Endothelial cell of umbilical vein (primary cell): Measurements from ENCODE around the gene YEATS4. TPM values are rescaled to one million over a fixed set of nuclear protein-coding genes. Genes with fewer than 3 reads are reported as not detected.

Experiments
- BruUV-seq: library from RNA; stranded (reverse); fragments of 400-500 nt; replicated peaks from 2 replicates; lab custom pipeline; 2021; lab: Mats Ljungman, UMichigan
- CTCF ChIA-PET: fragments of 300-600, 350-600 bp; sonication (Branson Sonifier 250); formaldehyde crosslinking; loops from one replicate; lab custom pipeline; 2021; ENCODE audit warnings: antibody characterized with exemption, inconsistent platforms; lab: Charles Lee
- POLR2A ChIA-PET: fragments of 300-600, 350-600 bp; sonication (Branson Sonifier 250); formaldehyde crosslinking; loops from one replicate; lab custom pipeline; 2021; ENCODE audit warnings: antibody characterized with exemption, inconsistent platforms; lab: Charles Lee
- DNase-seq: peaks from one replicate; pipeline ENCODE4 v3.0.0-alpha.2; 2011; ENCODE audit warnings: low read depth, low spot score
- FAIRE-seq: peaks from 2 replicates; lab custom pipeline; 2011; peaks lifted over from hg19 to GRCh38; lab: Jason Lieb, UNC
- H2AFZ ChIP-seq: 2 replicates; pipeline ENCODE4 v1.6.0; 2012; ENCODE audit warnings: low read depth, low read length, control low read depth, inconsistent platforms
- H3K27ac ChIP-seq: 2 replicates; pipeline ENCODE4 v1.5.1; 2011; ENCODE audit warnings: low read depth, mild to moderate bottlenecking, control low read depth, low read length, moderate library complexity; ENCODE audit not compliant: insufficient read depth
- H3K27me3 ChIP-seq, 2 experiments: 2 replicates each; pipeline versions ENCODE4 v1.6.0 to v1.6.1; 2011; ENCODE audit warnings: low read length in 2 of 2, mixed read lengths in 1 of 2; ENCODE audit not compliant: control insufficient read depth in 2 of 2, insufficient read depth in 2 of 2
- H3K36me3 ChIP-seq, 2 experiments: 2 replicates in 1 of 2; 3 replicates in 1 of 2; pipeline ENCODE4 v1.5.1; 2011; ENCODE audit warnings: low read length in 2 of 2, mild to moderate bottlenecking in 1 of 2, moderate library complexity in 1 of 2; ENCODE audit not compliant: control insufficient read depth in 2 of 2, insufficient read depth in 2 of 2; ENCODE audit errors: extremely low read depth in 1 of 2
- H3K4me1 ChIP-seq: 3 replicates; pipeline ENCODE4 v1.5.1; 2011; ENCODE audit warnings: mild to moderate bottlenecking, low read length; ENCODE audit not compliant: control insufficient read depth, insufficient read depth; ENCODE audit errors: extremely low read depth
- H3K4me2 ChIP-seq: 2 replicates; pipeline ENCODE4 v1.6.1; 2011; ENCODE audit warnings: low read length, control low read depth, mixed read lengths; ENCODE audit not compliant: insufficient read depth
- H3K4me3 ChIP-seq, 3 experiments: fragments of 200-600 bp in 1 of 3; sonication (generic), shearing (Covaris generic) in 1 of 3; replicated peaks in 1 of 3; 2 replicates each; pipeline ENCODE4 v1.5.1; 2011 to 2016; ENCODE audit warnings: control low read depth in 3 of 3, low read length in 3 of 3, mild to moderate bottlenecking in 2 of 3, inconsistent platforms in 1 of 3, low read depth in 1 of 3, moderate library complexity in 1 of 3; ENCODE audit not compliant: insufficient read depth in 1 of 3
- H3K79me2 ChIP-seq: 2 replicates; pipeline ENCODE4 v1.6.0; 2012; ENCODE audit warnings: low read length, inconsistent platforms; ENCODE audit not compliant: control insufficient read depth, insufficient read depth
- H3K9ac ChIP-seq: replicated peaks from 2 replicates; pipeline ENCODE3; 2011; ENCODE audit warnings: low read length, control low read depth; ENCODE audit not compliant: insufficient read depth; ENCODE audit errors: extremely low read depth
- H3K9me1 ChIP-seq: replicated peaks from 3 replicates; pipeline ENCODE4 v1.6.0; 2011; ENCODE audit warnings: mild to moderate bottlenecking, low read length; ENCODE audit not compliant: control insufficient read depth, insufficient read depth; ENCODE audit errors: extremely low read depth
- H3K9me3 ChIP-seq: replicated peaks from 2 replicates; pipeline ENCODE4 v1.5.1; 2012; ENCODE audit warnings: low read length, inconsistent platforms; ENCODE audit not compliant: control insufficient read depth, insufficient read depth
- H4K20me1 ChIP-seq: replicated peaks from 2 replicates; pipeline ENCODE3; 2011; ENCODE audit warnings: mild to moderate bottlenecking, low read length; ENCODE audit not compliant: control insufficient read depth, insufficient read depth; ENCODE audit errors: extremely low read depth
- EZH2 ChIP-seq: IDR thresholded peaks from 2 replicates; pipeline ENCODE4 v1.6.1; 2012; ENCODE audit warnings: borderline replicate concordance, low read depth, mild to moderate bottlenecking, moderate library complexity, low read length, inconsistent platforms; ENCODE audit not compliant: severe bottlenecking
- FOS ChIP-seq: IDR thresholded peaks from 2 replicates; pipeline ENCODE4 v1.6.1; 2011; ENCODE audit warnings: mild to moderate bottlenecking, low read length, moderate library complexity, borderline replicate concordance; ENCODE audit not compliant: insufficient read depth
- GATA2 ChIP-seq: IDR thresholded peaks from 2 replicates; pipeline ENCODE4 v1.7.0; 2011; ENCODE audit warnings: low read depth, mild to moderate bottlenecking, moderate library complexity, mixed read lengths, low read length; ENCODE audit not compliant: insufficient read length, insufficient read depth
- JUN ChIP-seq: IDR thresholded peaks from 2 replicates; pipeline ENCODE4 v1.6.1; 2011; ENCODE audit warnings: borderline replicate concordance, low read depth; ENCODE audit not compliant: insufficient read length, insufficient read depth
- MYC ChIP-seq: IDR thresholded peaks from one replicate; pipeline ENCODE4 v1.6.1; 2011; ENCODE audit warnings: mild to moderate bottlenecking, low read depth, low read length
- POLR2A ChIP-seq: IDR thresholded peaks from 2 replicates; pipeline ENCODE4 v1.6.1; 2012; ENCODE audit warnings: low read depth, mild to moderate bottlenecking, control low read depth, low read length
- POLR2AphosphoS5 ChIP-seq: IDR thresholded peaks from 2 replicates; pipeline ENCODE4 v1.6.1; 2012; ENCODE audit warnings: low read depth, mild to moderate bottlenecking, control low read depth, low read length, moderate library complexity; ENCODE audit not compliant: insufficient read depth
- dilution Hi-C: fragments of 300-500 bp; cut with MboI; formaldehyde crosslinking; loops from one replicate; pipeline ENCODE4 v1.15.0; 2019; ENCODE audit warnings: low sequenced_read_pairs; ENCODE audit not compliant: extremely low pct_ligation_motif_present
- intact Hi-C: fragments of 100-400 bp; cut with micrococcal nuclease; formaldehyde crosslinking; loops from one replicate; pipeline ENCODE4 v1.10.0; 2022
- polyA plus RNA-seq, 4 experiments: library from polyadenylated mRNA; depleted of rRNA in 3 of 4; stranded (reverse) in 3 of 4; unstranded in 1 of 4; fragments of >200 nt; gene quantifications; 2 replicates each; pipeline versions ENCODE4 v1.2.1 to v1.2.3, GENCODE V29; 2011 to 2012; ENCODE audit warnings: missing spikeins in 1 of 4
- total RNA-seq: library from RNA; stranded (reverse); gene quantifications from 2 replicates; pipeline ENCODE4 v1.2.3, GENCODE V29; 2021
- TF ChIP-seq, protein P1 (sequence below): IDR thresholded peaks from 2 replicates; pipeline ENCODE4 v1.6.1; 2011; ENCODE audit not compliant: insufficient read depth, insufficient read length
- TF ChIP-seq, protein P2 (sequence below), 2 donors: IDR thresholded peaks; 1 replicate in 1 of 2; 2 replicates in 1 of 2; pipeline ENCODE4 v1.5.1; 2011; ENCODE audit warnings: low read length in 2 of 2, mild to moderate bottlenecking in 2 of 2, moderate library complexity in 2 of 2, control low read depth in 1 of 2, inconsistent platforms in 1 of 2, low read depth in 1 of 2; ENCODE audit not compliant: insufficient read depth in 1 of 2; ENCODE audit errors: extremely low read depth in 1 of 2

Gene YEATS4
- total and polyA plus RNA-seq, 2 donors (not counting 3 experiments of a cell fraction or from before 2014, with no cell fraction given), result 13.6 to 16.7 TPM

DNA sequence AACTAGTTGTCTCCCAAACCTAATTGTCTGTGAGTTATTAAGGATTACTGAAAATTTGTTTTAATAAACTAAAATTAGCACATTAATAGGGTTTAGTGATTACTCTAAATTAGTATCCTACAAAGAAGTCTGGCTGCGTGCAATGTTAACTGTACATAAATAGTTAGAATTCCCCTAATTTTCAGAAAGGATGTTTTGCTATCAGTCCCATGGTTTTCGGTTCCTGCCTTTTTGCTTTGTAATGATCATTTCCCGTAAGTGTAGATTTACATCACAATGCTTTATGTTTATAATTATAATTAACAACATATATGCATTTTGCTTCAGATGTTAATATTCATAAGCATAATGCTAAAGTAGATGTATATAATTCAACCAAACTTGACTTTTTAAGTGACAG is 31.1 kb upstream of the YEATS4 start:
- dilution Hi-C loops, result no loop called here
- TF ChIP-seq POLR2A, result no peak
- TF ChIP-seq, protein P1, sequence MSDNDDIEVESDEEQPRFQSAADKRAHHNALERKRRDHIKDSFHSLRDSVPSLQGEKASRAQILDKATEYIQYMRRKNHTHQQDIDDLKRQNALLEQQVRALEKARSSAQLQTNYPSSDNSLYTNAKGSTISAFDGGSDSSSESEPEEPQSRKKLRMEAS, result no peak
- no peak for TF ChIP-seq POLR2AphosphoS5
- no peak for TF ChIP-seq MYC
- no peak for TF ChIP-seq JUN
- no peak for TF ChIP-seq GATA2
- TF ChIP-seq EZH2, result no peak
- TF ChIP-seq, protein P2, sequence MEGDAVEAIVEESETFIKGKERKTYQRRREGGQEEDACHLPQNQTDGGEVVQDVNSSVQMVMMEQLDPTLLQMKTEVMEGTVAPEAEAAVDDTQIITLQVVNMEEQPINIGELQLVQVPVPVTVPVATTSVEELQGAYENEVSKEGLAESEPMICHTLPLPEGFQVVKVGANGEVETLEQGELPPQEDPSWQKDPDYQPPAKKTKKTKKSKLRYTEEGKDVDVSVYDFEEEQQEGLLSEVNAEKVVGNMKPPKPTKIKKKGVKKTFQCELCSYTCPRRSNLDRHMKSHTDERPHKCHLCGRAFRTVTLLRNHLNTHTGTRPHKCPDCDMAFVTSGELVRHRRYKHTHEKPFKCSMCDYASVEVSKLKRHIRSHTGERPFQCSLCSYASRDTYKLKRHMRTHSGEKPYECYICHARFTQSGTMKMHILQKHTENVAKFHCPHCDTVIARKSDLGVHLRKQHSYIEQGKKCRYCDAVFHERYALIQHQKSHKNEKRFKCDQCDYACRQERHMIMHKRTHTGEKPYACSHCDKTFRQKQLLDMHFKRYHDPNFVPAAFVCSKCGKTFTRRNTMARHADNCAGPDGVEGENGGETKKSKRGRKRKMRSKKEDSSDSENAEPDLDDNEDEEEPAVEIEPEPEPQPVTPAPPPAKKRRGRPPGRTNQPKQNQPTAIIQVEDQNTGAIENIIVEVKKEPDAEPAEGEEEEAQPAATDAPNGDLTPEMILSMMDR (IDR thresholded peaks at IDR 0.05; ENCODE audit: extremely low read depth in 1 of 2, insufficient read depth in 1 of 2, low read depth in 1 of 2, low read length in 2 of 2), result no peak
- TF ChIP-seq FOS, result no peak
- no peaks in the 10 kb centered on the region for H4K20me1 ChIP-seq
- H3K27ac ChIP-seq, result no peak overlapping the region
- no peak overlapping the region for H3K4me3 ChIP-seq
- ChIA-PET CTCF (no interaction called here), POLR2A (no interaction called here)
- no peaks in the 10 kb centered on the region for H3K36me3 ChIP-seq
- no peaks in the 10 kb centered on the region for H3K9me1 ChIP-seq
- no peak for DNase-seq
- no TSS peak for BruUV-seq
- H3K9ac ChIP-seq, result no peak overlapping the region
- intact Hi-C loops, result no loop called here
- peaks cover 34 to 56% of the 10 kb centered on the region in 2 experiments for H3K27me3 ChIP-seq
- no peak overlapping the region for H2AFZ ChIP-seq
- FAIRE-seq, result no peak
- H3K4me1 ChIP-seq, result peaks cover 3% of the 10 kb centered on the region
- no peak overlapping the region for H3K4me2 ChIP-seq
- H3K9me3 ChIP-seq, result no peaks in the 10 kb centered on the region
- H3K79me2 ChIP-seq, result no peaks in the 10 kb centered on the region
